ENCODE results near the gene GSS.

DNA sequence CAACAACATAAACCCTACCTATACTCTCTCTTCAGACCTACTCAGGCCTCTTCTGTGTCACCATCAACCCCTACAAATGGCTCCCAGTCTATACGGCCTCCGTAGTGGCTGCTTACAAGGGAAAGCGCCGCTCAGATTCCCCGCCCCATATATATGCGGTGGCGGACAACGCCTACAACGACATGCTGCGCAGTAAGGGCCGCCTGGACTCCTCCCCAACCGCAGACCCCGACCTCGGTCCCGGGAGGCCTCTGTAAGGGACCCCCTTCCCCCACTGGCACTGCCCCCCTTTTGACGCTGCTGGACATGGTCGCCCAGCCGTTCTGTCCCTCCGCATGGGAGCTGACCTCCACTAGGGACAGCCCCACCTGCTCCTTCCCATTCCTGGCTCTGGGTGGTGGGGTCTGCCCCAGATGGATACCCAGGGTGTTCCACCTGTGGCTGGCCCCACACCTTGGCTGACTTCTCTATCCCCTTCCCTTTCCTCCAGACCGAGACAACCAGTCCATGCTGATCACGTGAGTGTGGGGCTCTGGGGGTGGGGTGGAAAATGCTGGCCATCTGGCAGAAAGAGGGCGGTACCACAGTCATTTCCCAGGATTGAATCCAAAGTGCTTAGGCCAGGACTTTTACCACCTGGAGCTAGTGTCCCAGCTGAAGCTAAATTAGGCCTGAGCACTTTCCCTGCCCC is 25.1 kb upstream of the GSS start:
- TF ChIP-seq, protein P1, sequence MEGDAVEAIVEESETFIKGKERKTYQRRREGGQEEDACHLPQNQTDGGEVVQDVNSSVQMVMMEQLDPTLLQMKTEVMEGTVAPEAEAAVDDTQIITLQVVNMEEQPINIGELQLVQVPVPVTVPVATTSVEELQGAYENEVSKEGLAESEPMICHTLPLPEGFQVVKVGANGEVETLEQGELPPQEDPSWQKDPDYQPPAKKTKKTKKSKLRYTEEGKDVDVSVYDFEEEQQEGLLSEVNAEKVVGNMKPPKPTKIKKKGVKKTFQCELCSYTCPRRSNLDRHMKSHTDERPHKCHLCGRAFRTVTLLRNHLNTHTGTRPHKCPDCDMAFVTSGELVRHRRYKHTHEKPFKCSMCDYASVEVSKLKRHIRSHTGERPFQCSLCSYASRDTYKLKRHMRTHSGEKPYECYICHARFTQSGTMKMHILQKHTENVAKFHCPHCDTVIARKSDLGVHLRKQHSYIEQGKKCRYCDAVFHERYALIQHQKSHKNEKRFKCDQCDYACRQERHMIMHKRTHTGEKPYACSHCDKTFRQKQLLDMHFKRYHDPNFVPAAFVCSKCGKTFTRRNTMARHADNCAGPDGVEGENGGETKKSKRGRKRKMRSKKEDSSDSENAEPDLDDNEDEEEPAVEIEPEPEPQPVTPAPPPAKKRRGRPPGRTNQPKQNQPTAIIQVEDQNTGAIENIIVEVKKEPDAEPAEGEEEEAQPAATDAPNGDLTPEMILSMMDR (IDR thresholded peaks at IDR 0.05; ENCODE audit: insufficient read depth, low read length), result no peak
- TF ChIP-seq GABPA (IDR thresholded peaks at IDR 0.05; ENCODE audit: low read depth) (no peak), POLR2AphosphoS5 (IDR thresholded peaks at IDR 0.05; ENCODE audit: low read depth) (no peak)
- TF ChIP-seq, protein P2, sequence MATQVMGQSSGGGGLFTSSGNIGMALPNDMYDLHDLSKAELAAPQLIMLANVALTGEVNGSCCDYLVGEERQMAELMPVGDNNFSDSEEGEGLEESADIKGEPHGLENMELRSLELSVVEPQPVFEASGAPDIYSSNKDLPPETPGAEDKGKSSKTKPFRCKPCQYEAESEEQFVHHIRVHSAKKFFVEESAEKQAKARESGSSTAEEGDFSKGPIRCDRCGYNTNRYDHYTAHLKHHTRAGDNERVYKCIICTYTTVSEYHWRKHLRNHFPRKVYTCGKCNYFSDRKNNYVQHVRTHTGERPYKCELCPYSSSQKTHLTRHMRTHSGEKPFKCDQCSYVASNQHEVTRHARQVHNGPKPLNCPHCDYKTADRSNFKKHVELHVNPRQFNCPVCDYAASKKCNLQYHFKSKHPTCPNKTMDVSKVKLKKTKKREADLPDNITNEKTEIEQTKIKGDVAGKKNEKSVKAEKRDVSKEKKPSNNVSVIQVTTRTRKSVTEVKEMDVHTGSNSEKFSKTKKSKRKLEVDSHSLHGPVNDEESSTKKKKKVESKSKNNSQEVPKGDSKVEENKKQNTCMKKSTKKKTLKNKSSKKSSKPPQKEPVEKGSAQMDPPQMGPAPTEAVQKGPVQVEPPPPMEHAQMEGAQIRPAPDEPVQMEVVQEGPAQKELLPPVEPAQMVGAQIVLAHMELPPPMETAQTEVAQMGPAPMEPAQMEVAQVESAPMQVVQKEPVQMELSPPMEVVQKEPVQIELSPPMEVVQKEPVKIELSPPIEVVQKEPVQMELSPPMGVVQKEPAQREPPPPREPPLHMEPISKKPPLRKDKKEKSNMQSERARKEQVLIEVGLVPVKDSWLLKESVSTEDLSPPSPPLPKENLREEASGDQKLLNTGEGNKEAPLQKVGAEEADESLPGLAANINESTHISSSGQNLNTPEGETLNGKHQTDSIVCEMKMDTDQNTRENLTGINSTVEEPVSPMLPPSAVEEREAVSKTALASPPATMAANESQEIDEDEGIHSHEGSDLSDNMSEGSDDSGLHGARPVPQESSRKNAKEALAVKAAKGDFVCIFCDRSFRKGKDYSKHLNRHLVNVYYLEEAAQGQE (IDR thresholded peaks at IDR 0.05; ENCODE audit: insufficient replicate concordance, low read depth), result no peak
